H9 (cell line): ENCODE results near the gene MCM10. TPM values are rescaled to one million over a fixed set of nuclear protein-coding genes. Genes with fewer than 3 reads are reported as not detected.

ENCODE experiments used
- DNase-seq: peaks from one replicate; pipeline ENCODE4 v3.0.0-alpha.2; 2017
- H2AFZ ChIP-seq: one replicate; pipeline ENCODE4 v1.6.1; 2013; ENCODE audit warnings: mild to moderate bottlenecking, low read length, control low read depth, moderate library complexity
- H2AK5ac ChIP-seq: 2 replicates; pipeline ENCODE4 v1.6.1; 2013; ENCODE audit warnings: low read length, control low read depth, mixed read lengths; ENCODE audit not compliant: insufficient read length
- H2BK120ac ChIP-seq: one replicate; pipeline ENCODE4 v1.6.1; 2013; ENCODE audit warnings: low read depth, mild to moderate bottlenecking, low read length, control low read depth, inconsistent platforms; ENCODE audit not compliant: poor library complexity, severe bottlenecking
- H2BK12ac ChIP-seq: 2 replicates; pipeline ENCODE4 v1.6.1; 2013; ENCODE audit warnings: low read length, control low read depth, mixed read lengths, low read depth; ENCODE audit not compliant: insufficient read length
- H2BK15ac ChIP-seq: 2 replicates; pipeline ENCODE4 v1.6.1; 2013; ENCODE audit warnings: low read depth, low read length, control low read depth
- H2BK20ac ChIP-seq: one replicate; pipeline ENCODE4 v1.6.1; 2013; ENCODE audit warnings: low read depth, mild to moderate bottlenecking, low read length, control low read depth, inconsistent platforms; ENCODE audit not compliant: poor library complexity, severe bottlenecking
- H2BK5ac ChIP-seq: 2 replicates; pipeline ENCODE4 v1.6.1; 2013; ENCODE audit warnings: low read length, control low read depth, mixed read lengths; ENCODE audit not compliant: insufficient read length
- H3K14ac ChIP-seq: 2 replicates; pipeline ENCODE4 v1.6.1; 2013; ENCODE audit warnings: low read length, control low read depth; ENCODE audit not compliant: insufficient read depth
- H3K18ac ChIP-seq: 2 replicates; pipeline ENCODE4 v1.6.1; 2013; ENCODE audit warnings: low read depth, mild to moderate bottlenecking, mixed read lengths, low read length, control low read depth; ENCODE audit not compliant: insufficient read length
- H3K23ac ChIP-seq: 2 replicates; pipeline ENCODE4 v1.6.1; 2013; ENCODE audit warnings: low read length, control low read depth, mixed read lengths, low read depth; ENCODE audit not compliant: insufficient read length
- H3K23me2 ChIP-seq: 2 replicates; pipeline ENCODE4 v1.6.1; 2013; ENCODE audit warnings: low read depth, mild to moderate bottlenecking, mixed read lengths, low read length, control low read depth; ENCODE audit not compliant: insufficient read length, poor library complexity, severe bottlenecking
- H3K27ac ChIP-seq: 2 replicates; pipeline ENCODE4 v1.5.1; 2013; ENCODE audit warnings: low read length, control low read depth, mixed read lengths, low read depth; ENCODE audit not compliant: insufficient read length
- H3K27me3 ChIP-seq: 2 replicates; pipeline ENCODE4 v1.6.1; 2013; ENCODE audit warnings: low read length, control low read depth, inconsistent platforms; ENCODE audit not compliant: insufficient read depth
- H3K4ac ChIP-seq: 2 replicates; pipeline ENCODE4 v1.6.1; 2013; ENCODE audit warnings: low read depth, mild to moderate bottlenecking, control low read depth, inconsistent platforms, low read length, moderate library complexity
- H3K4me1 ChIP-seq: 2 replicates; pipeline ENCODE4 v1.6.1; 2013; ENCODE audit warnings: low read length, control low read depth, inconsistent platforms; ENCODE audit not compliant: insufficient read depth
- H3K4me2 ChIP-seq: 2 replicates; pipeline ENCODE4 v1.6.1; 2013; ENCODE audit warnings: low read length, control low read depth, mixed read lengths; ENCODE audit not compliant: insufficient read length, insufficient read depth
- H3K56ac ChIP-seq: 2 replicates; pipeline ENCODE4 v1.6.1; 2013; ENCODE audit warnings: low read depth, mild to moderate bottlenecking, mixed read lengths, low read length, control low read depth; ENCODE audit not compliant: insufficient read length
- H3K79me1 ChIP-seq: 2 replicates; pipeline ENCODE4 v1.6.1; 2013; ENCODE audit warnings: low read depth, mild to moderate bottlenecking, moderate library complexity, low read length, control low read depth, inconsistent platforms; ENCODE audit not compliant: insufficient read depth, poor library complexity, severe bottlenecking
- H3K79me2 ChIP-seq: 2 replicates; pipeline ENCODE4 v1.6.1; 2013; ENCODE audit warnings: low read length, control low read depth, inconsistent platforms; ENCODE audit not compliant: insufficient read depth
- H3K9ac ChIP-seq: 2 replicates; pipeline ENCODE4 v1.6.1; 2013; ENCODE audit warnings: low read length, control low read depth, mixed read lengths; ENCODE audit not compliant: insufficient read length; ENCODE audit errors: extremely low read depth
- H3K9me3 ChIP-seq: one replicate; pipeline ENCODE4 v1.6.1; 2013; ENCODE audit warnings: low read depth, low read length, inconsistent platforms; ENCODE audit not compliant: control insufficient read depth
- H3T11ph ChIP-seq: one replicate; pipeline ENCODE4 v1.6.1; 2013; ENCODE audit warnings: mild to moderate bottlenecking, low read length, control low read depth, inconsistent platforms
- H4K20me1 ChIP-seq: one replicate; pipeline ENCODE4 v1.6.1; 2013; ENCODE audit not compliant: control insufficient read depth, insufficient read length, insufficient read depth
- H4K5ac ChIP-seq: 2 replicates; pipeline ENCODE4 v1.6.1; 2013; ENCODE audit warnings: low read depth, mild to moderate bottlenecking, mixed read lengths, low read length, control low read depth; ENCODE audit not compliant: insufficient read length
- H4K8ac ChIP-seq: replicated peaks from 2 replicates; pipeline ENCODE4 v1.6.1; 2013; ENCODE audit warnings: low read length, control low read depth, mixed read lengths, low read depth; ENCODE audit not compliant: insufficient read length
- H4K91ac ChIP-seq: 2 replicates; pipeline ENCODE4 v1.6.1; 2013; ENCODE audit warnings: low read depth, mild to moderate bottlenecking, moderate library complexity, mixed read lengths, low read length, control low read depth; ENCODE audit not compliant: insufficient read length
- H3K27ac Mint-ChIP-seq, 3 experiments: 2 replicates in 2 of 3; 3 replicates in 1 of 3; pipeline ENCODE4 v1.8.0; 2020 to 2021; ENCODE audit warnings: mixed read lengths in 3 of 3, mild to moderate bottlenecking in 1 of 3, moderate library complexity in 1 of 3
- H3K27me3 Mint-ChIP-seq: 2 replicates; pipeline ENCODE4 v1.8.0; 2021; ENCODE audit warnings: low read depth, mild to moderate bottlenecking, moderate library complexity, mixed read lengths
- H3K36me3 Mint-ChIP-seq, 3 experiments: 2 replicates in 2 of 3; 3 replicates in 1 of 3; pipeline ENCODE4 v1.8.0; 2020 to 2021; ENCODE audit warnings: low read depth in 3 of 3, mixed read lengths in 3 of 3; ENCODE audit not compliant: insufficient read depth in 1 of 3
- H3K4me1 Mint-ChIP-seq, 2 experiments: 2 replicates each; pipeline ENCODE4 v1.8.0; 2020; ENCODE audit warnings: mixed read lengths in 2 of 2
- H3K4me3 Mint-ChIP-seq, 2 experiments: 2 replicates in 1 of 2; 3 replicates in 1 of 2; pipeline ENCODE4 v1.8.0; 2020 to 2021; ENCODE audit warnings: mild to moderate bottlenecking in 2 of 2, mixed read lengths in 2 of 2, moderate library complexity in 1 of 2
- H3K9me3 Mint-ChIP-seq, 2 experiments: 2 replicates in 1 of 2; 3 replicates in 1 of 2; pipeline ENCODE4 v1.8.0; 2020; ENCODE audit warnings: mild to moderate bottlenecking in 2 of 2, mixed read lengths in 2 of 2, moderate library complexity in 1 of 2
- CTCF ChIP-seq: fragments of 200-600 bp; sonication (generic); conservative IDR thresholded peaks from 3 replicates; pipeline ENCODE4 v1.8.0; 2021; ENCODE audit warnings: antibody characterized with exemption, mild to moderate bottlenecking
- WGBS: extraction: QIAGEN DNeasy Blood & Tissue Kit; methylation state at CpG from one replicate; pipeline ENCODE4 v1.1.7; 2013; ENCODE audit warnings: missing lambda C conversion rate, low lambda C conversion rate, mixed read lengths; ENCODE audit not compliant: insufficient read length; ENCODE audit errors: extremely low coverage; 5-methylcytosine and 5-hydroxymethylcytosine counted together
- total RNA-seq: library from RNA; stranded (reverse); gene quantifications from 2 replicates; pipeline ENCODE4 v1.2.1, GENCODE V29; 2021

MCM10 gene
- total RNA-seq, 1 experiment from 2014 or later = 67.4 TPM

- Histone ChIP-seq H3K9me3 (no peaks in the 10 kb centered on the region), H2BK20ac (no peak overlapping the region), H3K56ac (no peak overlapping the region), H4K8ac (no peak overlapping the region), H2BK12ac (no peak overlapping the region), H3T11ph (no peak overlapping the region), H3K27me3 (no peaks in the 10 kb centered on the region), H3K79me2 (no peaks in the 10 kb centered on the region), H2BK5ac (no peak overlapping the region), H4K5ac (no peak overlapping the region), H4K91ac (no peak overlapping the region), H3K14ac (no peak overlapping the region), H3K4me1 (no peaks in the 10 kb centered on the region; the same call in 1 of the 2 replicates), H2BK15ac (no peak overlapping the region), H3K23me2 (no peaks in the 10 kb centered on the region), H4K20me1 (no peaks in the 10 kb centered on the region), H3K23ac (no peak overlapping the region), H2AK5ac (no peak overlapping the region), H3K4ac (no peak overlapping the region), H3K79me1 (no peaks in the 10 kb centered on the region), H3K4me2 (no peak overlapping the region), H2BK120ac (no peak overlapping the region), H3K9ac (no peak overlapping the region), H3K27ac (no peak overlapping the region), H2AFZ (no peak overlapping the region), H3K18ac (no peak overlapping the region)
- Mint-ChIP-seq H3K9me3 (no peaks in the 10 kb centered on the region), H3K36me3 (peaks cover 3 to 43% (median 23%) of the 10 kb centered on the region in 3 experiments; a peak in 6 of 7 replicates), H3K27ac (peak overlapping the region in 2 of 3 experiments; percentile 7 to 76; a peak in 4 of 7 replicates), H3K27me3 (no peaks in the 10 kb centered on the region), H3K4me3 (no peak overlapping the region), H3K4me1 (peaks cover 6 to 13% of the 10 kb centered on the region in 2 experiments)
- DNase-seq = no peak
- no peak for TF ChIP-seq CTCF
- no CpG with 5 or more reads among the region's 10 CpGs for WGBS
Measured at GRCh38 chr10:13120786-13121499, 40.4 kb upstream of the MCM10 start.
